ENCODE results near the gene ZCCHC14.
A peak's percentile ranks its signal among the peaks of the same experiment; 100 is the strongest.
"Not testable (repeated sequence)": the region's sequence is repeated elsewhere in the genome, so short reads cannot be mapped to it uniquely, and the experiment has no call there.

Gene ZCCHC14

DNA sequence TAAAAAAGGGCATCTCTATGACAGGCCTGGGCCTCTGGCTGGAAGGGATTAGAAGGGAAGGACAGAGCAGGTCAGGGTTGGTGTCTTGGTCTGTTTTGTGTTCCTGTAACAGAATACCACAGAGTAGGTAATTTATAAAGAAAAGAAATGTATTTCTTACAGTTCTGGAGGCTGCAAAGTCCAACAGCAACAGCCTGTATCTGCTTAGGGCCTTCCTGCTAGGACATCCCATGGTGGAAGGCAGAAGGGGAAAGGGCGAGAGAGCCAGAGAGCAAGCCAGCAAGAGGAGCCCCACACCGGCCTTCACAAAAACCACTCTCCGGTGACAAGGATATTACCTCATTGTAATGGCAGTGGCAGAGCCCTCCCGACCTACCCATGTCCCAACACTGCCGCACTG lies 11.1 kb downstream of the ZCCHC14 start:
- DNase-seq (ENCODE audit: low read depth in 2 of 2), result not testable (repeated sequence)

DNA sequence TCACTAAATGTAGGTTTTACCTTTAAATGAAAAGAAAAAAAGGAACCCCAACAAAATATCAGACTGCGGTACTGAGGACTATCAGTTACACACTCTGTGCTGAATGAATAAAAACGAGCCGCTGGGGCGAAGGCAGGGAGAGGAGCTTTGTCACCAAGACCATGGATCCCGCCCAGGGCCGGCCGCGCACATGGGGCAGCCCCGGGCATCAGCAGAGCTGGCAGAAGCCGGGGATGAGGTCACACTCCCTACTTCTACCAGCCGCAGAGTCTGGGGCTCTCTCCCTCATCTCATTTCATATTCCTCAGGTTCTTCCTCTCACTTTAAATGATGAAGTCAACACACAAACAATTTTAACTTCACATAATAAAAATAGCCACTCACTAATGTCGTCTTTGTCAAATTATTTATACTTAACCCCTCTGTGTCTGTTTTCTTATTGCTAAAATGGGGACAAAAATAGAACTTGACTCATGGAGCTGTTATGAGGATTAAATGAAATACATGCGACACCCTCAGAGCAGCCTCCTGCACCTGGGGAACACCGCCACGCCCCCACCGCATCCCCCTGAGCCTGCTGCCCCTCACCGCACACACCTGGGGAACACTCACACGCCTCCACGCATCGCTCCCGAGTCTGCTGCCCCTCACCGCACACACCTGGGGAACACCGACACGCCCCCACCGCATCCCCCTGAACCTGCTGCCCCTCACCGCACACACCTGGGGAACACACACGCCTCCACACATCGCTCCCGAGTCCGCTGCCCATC lies 15.4 kb downstream of the ZCCHC14 start:
- DNase-seq (ENCODE audit: low read depth in 2 of 2), result not testable (repeated sequence)

DNA sequence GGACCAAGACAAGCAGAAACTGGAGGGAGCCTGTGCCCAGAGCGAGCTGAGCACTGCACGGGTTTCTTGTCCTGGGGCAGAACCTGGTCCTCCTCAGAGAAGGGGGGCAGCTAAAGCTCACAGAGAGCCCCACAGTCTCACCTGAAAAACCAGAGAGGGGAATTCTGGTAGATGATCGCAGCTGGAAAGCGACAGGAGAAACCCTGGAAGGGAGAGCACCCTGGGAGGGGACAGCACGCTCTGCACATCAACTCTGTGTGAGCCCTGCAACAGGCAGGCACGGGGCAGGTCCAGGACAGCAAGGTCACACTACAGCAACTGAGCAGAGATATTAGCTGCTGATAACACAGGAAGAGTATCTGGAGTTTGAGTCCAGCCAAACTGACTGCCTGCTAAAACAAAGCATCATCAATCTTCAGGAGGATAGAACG lies 18.2 kb downstream of the ZCCHC14 start:
- DNase-seq (ENCODE audit: low read depth in 2 of 2), result no peak

DNA sequence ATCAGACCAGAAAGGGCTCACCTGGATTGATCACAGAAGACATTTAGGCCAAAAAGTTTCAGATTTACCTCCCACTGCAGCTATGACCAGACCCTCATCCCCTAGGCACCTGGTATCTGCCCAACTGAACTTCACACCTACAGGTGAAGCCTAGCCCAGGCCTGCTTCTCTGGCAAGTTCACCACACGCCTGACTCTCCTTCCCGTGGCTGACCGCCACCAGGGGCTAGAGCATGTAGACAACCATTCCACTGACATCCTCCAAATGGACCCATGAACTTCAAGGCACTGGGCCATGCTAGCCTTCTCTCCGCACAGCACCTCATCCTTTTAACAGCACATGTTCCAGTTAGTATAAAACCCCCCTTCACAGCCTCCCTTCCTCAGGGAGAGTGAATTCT lies 18.8 kb downstream of the ZCCHC14 start:
- DNase-seq (ENCODE audit: low read depth in 2 of 2), result no peak

DNA sequence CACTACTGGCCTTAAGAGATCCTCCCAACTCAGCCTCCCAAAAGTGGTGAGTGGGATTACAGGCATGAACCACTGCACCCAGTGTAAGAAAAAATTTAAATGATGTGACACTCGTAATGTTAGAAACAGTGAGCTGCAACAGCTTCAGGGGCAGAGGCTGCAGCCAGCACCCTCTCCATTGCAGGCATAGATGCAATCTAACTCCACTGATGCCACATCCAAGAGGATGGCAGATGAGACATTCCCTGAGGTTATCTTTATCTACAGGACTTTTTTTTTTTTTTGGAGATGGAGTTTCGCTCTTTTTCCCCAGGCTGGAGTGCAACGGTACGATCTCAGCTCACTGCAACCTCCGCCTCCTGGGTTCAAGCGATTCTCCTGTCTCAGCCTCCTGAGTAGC lies 19.9 kb downstream of the ZCCHC14 start:
- DNase-seq (ENCODE audit: low read depth in 2 of 2), result no peak

DNA sequence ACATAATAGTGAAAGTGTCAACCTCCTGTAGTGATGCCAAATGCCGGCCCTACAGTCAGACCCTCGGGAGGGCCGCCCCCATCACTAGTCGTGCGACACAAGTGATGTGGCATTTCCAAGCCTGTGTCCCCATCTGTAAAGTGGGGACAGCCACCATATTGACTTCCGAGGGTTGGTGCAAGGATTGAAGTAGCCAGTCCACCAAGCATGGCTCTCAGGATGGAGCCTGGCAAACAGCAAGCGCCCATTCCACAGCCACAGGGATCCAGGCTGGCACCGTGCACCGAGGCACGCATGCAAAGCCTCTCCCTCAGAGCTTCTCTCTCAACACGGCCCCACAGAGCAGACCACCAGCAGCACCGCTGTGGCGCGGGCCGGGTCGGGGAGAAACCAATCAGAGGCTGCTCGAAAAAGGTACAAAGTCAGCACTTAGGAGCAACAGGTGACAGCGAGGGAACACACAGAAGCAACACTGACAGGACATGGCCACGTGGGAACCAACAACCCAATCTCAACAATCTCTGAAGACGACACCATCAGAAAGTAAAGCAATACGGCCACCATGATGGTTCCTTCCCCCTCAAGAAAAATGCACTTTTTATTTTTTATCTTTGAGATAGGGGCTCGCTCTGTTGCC lies 20.6 kb downstream of the ZCCHC14 start:
- no peak for DNase-seq (ENCODE audit: low read depth in 2 of 2)

DNA sequence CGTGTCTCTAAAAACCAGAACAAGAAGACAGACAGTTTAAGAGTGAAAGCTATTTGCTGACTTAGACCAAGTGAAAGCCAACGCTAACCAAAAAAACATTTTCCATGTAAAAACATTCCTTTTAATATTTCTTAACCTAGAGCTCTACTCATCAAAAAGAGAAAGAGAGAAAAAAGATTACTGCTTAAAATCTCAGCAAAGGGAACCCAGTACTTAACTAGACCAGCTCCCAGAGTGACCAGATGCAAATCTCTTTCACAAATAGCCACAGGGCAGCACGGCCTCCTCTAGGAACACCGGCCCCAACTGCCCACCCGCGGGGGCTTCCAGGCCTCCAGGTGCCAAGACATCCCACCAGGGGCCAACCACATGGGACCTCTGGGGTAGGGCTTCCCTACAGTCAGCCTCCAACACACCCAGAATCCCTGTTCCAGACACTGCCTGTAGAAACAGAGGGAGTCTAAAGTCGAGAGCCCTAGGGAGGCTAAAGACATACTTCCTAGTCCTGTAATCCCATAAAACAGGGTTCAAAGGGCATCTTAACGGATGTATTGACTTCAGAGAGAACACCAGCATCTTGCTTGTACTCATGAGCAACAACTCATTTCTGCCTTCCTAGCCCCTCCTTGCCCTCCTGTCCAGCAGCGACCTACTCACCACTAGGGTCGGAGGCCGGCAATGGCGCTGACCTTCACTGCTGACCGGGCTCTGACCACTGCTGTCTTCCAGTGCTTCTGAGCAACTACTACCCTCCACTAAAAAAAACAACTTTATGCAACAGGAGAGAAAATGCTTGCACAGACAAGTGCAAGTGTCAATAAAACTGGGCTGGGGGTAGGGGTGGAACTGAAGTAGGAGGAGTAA lies 21.3 kb downstream of the ZCCHC14 start:
- no peak for DNase-seq (ENCODE audit: low read depth in 2 of 2)

DNA sequence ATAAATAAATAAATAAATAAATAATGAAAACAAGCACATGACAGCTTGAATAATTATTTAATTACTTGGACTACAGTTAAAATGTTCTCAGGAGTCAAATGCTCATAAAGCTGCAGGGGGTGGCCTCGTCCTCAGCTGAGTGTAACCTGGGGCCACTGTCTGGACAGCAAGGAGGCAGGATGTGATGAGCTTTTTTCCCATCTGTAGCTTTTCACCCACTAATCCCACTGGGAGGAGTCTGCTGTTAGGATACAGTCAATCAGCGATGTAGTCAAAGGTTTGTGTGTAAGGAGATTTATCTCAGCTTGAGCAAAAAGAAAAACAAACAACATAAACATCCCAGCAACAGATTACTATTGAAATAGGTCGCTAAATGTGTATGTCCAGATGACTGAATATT lies 22.5 kb downstream of the ZCCHC14 start:
- no peak for DNase-seq (ENCODE audit: low read depth in 2 of 2)

DNA sequence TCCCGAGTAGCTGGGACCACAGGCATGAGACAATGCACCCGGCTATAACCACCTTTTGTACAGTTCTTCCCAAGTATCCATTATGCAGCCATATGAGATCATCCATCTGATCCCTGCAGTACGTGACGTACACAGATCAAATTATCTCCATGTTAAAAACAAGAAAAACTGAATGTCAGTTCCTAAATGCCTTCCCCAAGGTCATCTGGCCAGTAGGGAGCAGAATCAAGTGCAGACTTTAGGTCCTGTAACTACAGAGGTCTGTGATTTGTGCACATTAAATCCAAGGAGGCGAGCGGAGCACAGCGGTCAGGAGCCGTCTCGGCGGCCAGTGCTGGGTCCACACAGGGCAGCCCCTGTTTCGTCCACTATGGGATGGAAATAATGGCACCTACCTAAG lies 23.7 kb downstream of the ZCCHC14 start:
- no peak for DNase-seq (ENCODE audit: low read depth in 2 of 2)

DNA sequence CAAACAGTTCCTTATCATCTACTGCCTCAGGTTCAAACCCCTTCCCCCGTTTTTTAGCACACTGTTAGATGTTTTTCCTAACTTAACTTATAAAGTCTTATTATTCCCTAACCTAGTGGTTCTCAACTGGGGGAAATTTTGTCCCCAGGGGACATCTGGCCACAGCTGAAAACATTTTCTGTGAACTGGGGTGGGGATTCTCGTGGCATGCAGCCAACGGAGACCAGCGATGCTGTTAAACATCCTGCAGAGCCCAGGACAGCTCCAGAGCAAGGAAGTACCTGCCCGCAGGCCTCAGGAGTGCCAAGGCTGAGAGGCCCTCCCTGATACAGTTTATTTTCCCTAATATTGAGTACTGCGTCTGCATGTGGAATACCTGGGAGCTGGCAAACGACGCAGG lies 24.3 kb downstream of the ZCCHC14 start:
- DNase-seq (ENCODE audit: low read depth in 2 of 2), result no peak

DNA sequence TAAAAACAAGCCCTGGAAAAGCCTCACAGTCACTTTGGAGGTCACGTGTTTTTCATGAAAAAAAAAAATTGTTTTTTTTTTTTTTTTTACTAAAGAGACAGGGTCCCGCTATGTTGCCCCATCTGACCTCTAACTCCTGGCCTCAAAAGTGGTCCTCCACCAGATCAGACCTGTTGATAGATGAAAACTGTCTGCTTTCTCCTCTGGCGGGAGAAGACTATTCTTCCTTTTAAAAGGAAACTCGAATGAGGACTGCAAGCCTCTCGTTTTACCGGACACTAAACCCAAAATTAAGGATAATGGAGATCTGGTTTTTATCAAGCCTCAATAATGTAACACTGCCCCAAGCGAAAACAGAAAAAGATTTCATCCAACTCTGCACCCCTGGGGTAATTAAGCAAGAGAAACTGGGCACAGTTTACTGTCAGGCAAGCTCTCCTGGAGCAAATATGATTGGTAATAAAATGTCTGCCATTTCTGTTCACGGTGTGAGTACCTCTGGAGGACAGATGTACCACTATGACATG lies 25.8 kb downstream of the ZCCHC14 start:
- no peak for DNase-seq (ENCODE audit: low read depth in 2 of 2)

DNA sequence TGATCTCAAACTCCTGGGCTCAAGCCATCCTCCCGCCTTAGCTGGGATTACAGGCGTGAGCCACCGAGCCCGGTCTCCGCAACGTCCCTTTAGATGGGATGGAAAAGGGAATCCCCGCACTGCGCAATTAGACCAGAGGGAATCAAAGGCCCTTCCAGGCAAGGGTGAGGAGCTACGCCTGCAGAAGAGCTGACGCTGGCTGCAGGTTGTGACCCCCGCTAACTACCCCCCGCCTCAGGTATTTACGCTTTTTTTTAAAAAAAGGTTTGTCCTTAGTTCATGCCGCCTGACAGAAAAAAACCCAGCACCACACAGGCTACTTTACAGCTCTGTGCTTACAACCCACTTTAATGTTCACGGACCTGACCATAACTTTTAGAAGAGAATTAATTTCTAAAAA lies 26.9 kb downstream of the ZCCHC14 start:
- no peak for DNase-seq (ENCODE audit: low read depth in 2 of 2)

DNA sequence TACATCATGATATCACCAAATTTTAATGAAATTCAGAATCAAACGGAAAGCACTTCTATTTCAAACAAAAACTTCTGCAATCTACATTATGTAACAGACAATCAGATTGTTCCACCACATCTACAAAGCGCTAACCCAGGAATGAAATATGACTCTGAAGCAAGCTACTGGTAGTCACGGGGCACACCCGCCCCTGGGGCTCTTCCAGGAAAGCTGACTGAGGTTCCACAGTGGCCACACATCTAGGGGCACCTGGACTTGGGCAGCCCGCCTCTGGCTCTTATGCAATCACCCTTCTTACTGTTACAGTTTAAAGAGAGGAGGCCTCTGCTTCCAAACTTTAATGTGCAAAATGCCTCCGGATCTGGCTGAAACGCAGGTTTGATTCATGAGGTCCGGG lies 27.5 kb downstream of the ZCCHC14 start:
- DNase-seq (ENCODE audit: low read depth in 2 of 2), result no peak

DNA sequence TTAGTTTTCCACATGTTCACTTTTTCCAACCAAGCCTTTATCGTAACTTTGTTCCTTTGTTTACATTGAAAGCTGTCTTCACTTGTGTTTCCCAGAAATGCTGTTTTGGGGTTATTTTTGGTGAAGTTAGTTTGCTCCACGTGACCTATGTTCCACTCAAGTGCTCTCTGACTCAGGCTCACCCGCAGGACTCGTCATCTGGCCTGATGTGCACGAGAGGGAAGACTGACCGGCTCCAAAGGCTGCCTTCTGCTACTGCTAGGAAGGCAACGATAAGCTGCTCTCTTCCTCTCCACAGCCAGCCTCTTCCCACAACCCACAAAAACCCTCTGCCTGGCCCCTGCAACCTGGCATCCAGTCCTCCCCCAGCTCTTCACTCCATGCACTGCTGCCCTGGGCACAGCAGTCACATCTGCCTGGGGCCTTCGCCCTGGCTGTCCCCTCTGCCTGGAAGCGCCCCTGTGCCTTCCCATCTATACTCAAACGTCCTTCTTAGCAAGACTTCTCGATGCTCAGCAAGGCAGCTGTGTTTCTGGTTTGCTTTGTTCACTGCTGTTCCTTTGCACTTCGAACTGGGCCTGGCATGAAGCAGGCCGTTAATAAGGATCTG lies 28.0 kb downstream of the ZCCHC14 start:
- DNase-seq (ENCODE audit: low read depth in 2 of 2), result peak; percentile 21 to 45

DNA sequence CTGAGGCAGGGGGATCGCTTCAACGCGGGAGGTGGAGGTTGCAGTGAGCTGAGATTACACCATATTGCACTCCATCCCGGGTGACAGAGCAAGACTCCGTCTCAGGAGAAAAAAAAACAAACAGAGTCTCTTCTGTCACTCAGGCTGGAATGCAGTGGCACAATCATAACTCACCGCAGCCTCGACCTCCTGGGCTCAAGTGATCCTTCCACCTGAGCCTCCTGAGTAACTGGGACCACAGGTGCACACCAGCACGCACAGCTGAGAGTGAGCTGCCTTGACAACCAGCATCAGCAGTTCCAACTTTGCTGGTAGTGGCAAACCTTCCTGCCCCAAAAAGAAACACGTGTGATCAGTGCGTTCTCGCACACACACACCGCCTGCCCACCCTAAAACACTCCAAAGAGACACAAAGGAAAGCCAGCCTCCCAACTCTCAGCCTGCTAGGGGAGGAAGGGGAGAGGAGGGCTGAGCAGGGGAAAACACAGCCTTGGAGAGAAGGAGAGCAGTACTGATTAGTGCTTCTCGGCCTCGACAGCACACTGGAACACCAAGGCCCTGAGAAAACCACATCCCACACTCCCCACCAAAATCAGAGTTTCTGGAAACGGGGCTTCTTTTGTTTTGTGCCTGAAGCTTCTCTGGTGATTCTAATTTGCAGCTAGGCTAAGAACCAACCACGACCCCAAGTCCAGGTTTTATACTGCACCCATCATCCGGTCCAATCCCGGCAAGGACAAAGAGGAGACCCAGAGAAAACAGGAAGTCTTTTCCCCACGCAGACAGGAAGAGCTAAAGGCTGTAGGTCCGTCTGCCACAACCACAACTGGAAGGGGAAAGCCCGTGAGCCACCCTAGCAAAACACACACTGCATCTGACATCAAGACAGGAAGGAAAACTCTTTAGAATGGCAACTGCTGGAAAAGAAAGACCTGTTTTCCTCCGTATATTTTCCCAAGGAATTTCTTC lies 28.8 kb downstream of the ZCCHC14 start:
- peak; percentile 15 to 35 for DNase-seq (ENCODE audit: low read depth in 2 of 2)

DNA sequence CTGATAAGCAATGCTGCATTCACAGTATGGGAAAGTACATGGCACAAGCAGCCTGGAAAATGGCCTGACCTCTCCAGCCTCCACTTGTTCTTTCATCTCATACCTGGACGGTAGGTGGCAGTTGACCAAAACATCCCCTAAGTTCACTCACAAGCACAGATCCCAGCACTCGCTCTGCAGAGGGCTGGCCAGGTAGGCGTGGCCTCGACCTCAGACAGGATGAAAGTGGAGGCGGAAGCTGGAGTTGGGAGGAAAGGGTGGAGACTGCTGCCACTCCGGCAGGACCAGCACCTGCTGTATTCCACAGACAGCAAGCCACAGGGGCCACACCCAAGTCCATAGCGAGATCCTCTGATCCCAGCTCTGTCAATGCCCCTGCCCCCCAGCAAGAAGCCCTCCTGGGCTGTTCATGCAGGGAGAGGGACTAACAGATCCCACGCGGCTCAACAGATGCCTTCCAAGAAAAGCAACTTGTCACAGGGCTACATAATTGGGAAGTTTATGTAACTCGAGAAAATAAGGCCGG lies 31.3 kb downstream of the ZCCHC14 start:
- DNase-seq (ENCODE audit: low read depth in 2 of 2), result peak in 1 of 2 donors; percentile 6

DNA sequence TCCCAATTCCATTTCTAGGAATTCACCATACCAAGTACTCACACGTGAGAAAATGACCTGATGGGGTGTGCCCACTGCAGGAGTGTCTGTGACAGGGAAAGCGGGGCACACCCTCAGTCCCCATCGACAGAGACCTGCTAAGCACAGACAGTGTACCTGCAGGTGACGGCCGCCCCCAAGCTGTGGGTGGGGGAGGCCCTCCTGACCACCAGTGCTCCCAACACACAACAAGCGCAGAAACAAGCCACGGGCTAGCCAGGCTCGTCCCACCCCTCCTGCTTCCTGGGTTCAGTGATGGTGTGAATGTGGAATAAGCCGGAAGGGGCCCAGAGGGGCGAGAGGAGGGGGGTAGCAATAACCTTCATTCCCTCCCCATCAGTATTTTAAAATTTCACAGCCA lies 31.9 kb downstream of the ZCCHC14 start:
- no peak for DNase-seq (ENCODE audit: low read depth in 2 of 2)

DNA sequence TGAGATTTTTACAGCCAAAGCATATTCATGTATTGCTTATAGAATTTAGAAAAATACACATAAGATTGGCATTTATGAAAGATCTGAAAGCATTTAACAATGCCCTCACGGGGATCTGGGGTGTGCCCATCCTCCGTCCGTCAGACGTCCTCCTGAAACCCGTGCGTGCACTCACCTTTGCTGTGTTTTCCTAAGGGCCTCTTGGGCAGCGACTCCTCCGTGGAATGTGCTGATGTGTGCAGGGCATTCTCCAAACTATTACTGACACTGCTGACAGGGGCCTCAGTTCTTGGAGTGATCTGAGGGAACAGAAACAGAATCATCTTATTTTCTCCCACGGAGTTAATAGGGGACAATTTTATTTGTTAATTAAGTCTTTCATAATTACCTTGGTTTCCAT lies 33.0 kb downstream of the ZCCHC14 start:
- no peak for DNase-seq (ENCODE audit: low read depth in 2 of 2)

DNA sequence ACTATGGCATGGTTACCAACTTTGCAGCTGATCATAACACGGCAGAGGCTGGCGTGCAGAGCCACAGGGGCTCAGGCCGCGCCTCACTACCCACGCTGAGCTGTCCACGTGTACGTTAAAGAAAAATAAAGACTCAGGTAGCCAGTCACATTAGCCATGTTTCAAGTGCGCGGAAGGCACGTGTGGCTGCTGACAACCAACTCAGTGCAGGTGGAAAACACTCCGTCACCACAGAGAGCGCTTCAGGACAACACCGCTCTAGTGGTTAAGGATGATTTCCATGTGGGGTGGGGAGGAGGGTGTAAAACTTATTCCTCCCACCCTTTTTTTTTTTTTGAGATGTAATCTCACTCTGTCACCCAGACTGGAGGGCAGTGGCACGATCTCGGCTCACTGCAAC lies 33.8 kb downstream of the ZCCHC14 start:
- DNase-seq (ENCODE audit: low read depth in 2 of 2), result no peak

DNA sequence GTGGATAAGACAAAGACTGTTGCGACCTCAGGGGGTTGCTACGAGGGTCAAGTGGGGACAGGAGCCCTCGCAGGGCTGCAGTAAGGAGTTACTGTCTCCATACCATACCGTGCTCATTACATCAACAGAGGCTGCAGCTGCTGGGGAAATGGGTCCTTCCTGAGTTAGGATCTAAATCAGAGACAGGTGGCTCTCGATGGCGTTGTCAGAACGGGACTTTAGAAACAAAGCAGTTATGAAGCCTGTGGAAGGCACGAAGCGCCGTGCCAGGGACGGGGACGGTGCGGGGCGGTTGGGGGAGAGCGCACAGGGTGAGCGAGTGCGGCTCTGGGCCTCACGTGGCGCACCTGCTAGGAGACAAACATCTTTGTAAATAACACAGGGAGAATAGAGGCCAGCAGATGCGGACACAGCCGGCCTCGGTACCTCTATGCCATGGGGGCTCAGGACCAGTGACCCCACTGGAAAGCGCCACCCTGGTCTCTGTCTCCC lies 34.4 kb downstream of the ZCCHC14 start:
- DNase-seq (ENCODE audit: low read depth in 2 of 2), result no peak

Measured in stimulated activated CD4-positive, alpha-beta T cell treated with anti-CD3 and anti-CD28 coated beads, Interleukin-4, amount 100 ng/mL, for 48 hours (primary cell).